Fibroblast of lung (primary cell): ENCODE data around the gene CNKSR3. TPM values are rescaled to one million over a fixed set of nuclear protein-coding genes. Genes with fewer than 3 reads are reported as not detected.

Source experiments
- DNase-seq, 2 donors: peaks; one replicate each; pipeline versions ENCODE4 v3.0.0 to v3.0.0-alpha.2; 2010; ENCODE audit warnings: low read depth in 2 of 2
- H2AFZ ChIP-seq: 2 replicates; pipeline ENCODE4 v1.5.1; 2012; ENCODE audit warnings: low read length, control low read depth, inconsistent platforms
- H3K27ac ChIP-seq: 2 replicates; pipeline ENCODE4 v1.5.1; 2011; ENCODE audit warnings: low read length, control low read depth; ENCODE audit not compliant: insufficient read depth
- H3K27me3 ChIP-seq: 2 replicates; pipeline ENCODE4 v1.5.1; 2011; ENCODE audit warnings: mild to moderate bottlenecking, low read length; ENCODE audit not compliant: control insufficient read depth, insufficient read depth
- H3K36me3 ChIP-seq: 2 replicates; pipeline ENCODE4 v1.5.1; 2011; ENCODE audit warnings: low read length; ENCODE audit not compliant: control insufficient read depth, insufficient read depth
- H3K4me1 ChIP-seq: 2 replicates; pipeline ENCODE4 v1.5.1; 2011; ENCODE audit warnings: low read length; ENCODE audit not compliant: control insufficient read depth, insufficient read depth; ENCODE audit errors: extremely low read depth
- H3K4me2 ChIP-seq: 2 replicates; pipeline ENCODE4 v1.5.1; 2011; ENCODE audit warnings: low read length, control low read depth; ENCODE audit not compliant: insufficient read depth; ENCODE audit errors: extremely low read depth
- H3K4me3 ChIP-seq, 4 experiments: fragments of 200-600 bp in 1 of 4; sonication (generic) in 1 of 4; replicated peaks in 1 of 4; 2 replicates each; pipeline ENCODE4 v1.5.1; 2011 to 2016; ENCODE audit warnings: low read length in 4 of 4, low read depth in 3 of 4, mild to moderate bottlenecking in 3 of 4, control low read depth in 2 of 4, inconsistent platforms in 1 of 4, mixed read lengths in 1 of 4; ENCODE audit not compliant: insufficient read depth in 1 of 4; ENCODE audit errors: control extremely low read depth in 1 of 4
- H3K79me2 ChIP-seq: 2 replicates; pipeline ENCODE4 v1.5.1; 2012; ENCODE audit warnings: mild to moderate bottlenecking, low read length, inconsistent platforms; ENCODE audit not compliant: control insufficient read depth, insufficient read depth
- H3K9ac ChIP-seq: 2 replicates; pipeline ENCODE4 v1.5.1; 2011; ENCODE audit warnings: mild to moderate bottlenecking, low read length, control low read depth; ENCODE audit not compliant: insufficient read depth
- H3K9me3 ChIP-seq: 2 replicates; pipeline ENCODE4 v1.5.1; 2012; ENCODE audit warnings: low read depth, low read length; ENCODE audit not compliant: control insufficient read depth, insufficient read depth
- H4K20me1 ChIP-seq: 2 replicates; pipeline ENCODE4 v1.5.1; 2011; ENCODE audit warnings: low read length; ENCODE audit not compliant: control insufficient read depth, insufficient read depth; ENCODE audit errors: extremely low read depth
- CTCF ChIP-seq, 2 donors: IDR thresholded peaks in 1 of 2; conservative IDR thresholded peaks in 1 of 2; 1 replicate in 1 of 2; 2 replicates in 1 of 2; pipeline ENCODE4 v1.5.1; 2011 to 2012; ENCODE audit warnings: low read length in 2 of 2, control low read depth in 1 of 2, inconsistent platforms in 1 of 2, low read depth in 1 of 2, mild to moderate bottlenecking in 1 of 2
- EZH2 ChIP-seq: IDR thresholded peaks from 2 replicates; pipeline ENCODE4 v1.5.1; 2012; ENCODE audit warnings: low read length, control low read depth, mild to moderate bottlenecking; ENCODE audit errors: missing control alignments
- polyA plus RNA-seq, 2 donors: library from polyadenylated mRNA; depleted of rRNA in 1 of 2; stranded (reverse) in 1 of 2; unstranded in 1 of 2; fragments of >200 nt; gene quantifications; 2 replicates each; pipeline ENCODE4 v1.2.1, GENCODE V29; 2011 to 2012; ENCODE audit warnings: missing spikeins in 1 of 2
- total RNA-seq: library from RNA; depleted of rRNA; stranded (reverse); fragments of >200 nt; gene quantifications from 2 replicates; pipeline ENCODE4 v1.2.1, GENCODE V29; 2014

Gene CNKSR3
- total and polyA plus RNA-seq, 2 donors (not counting 1 experiment from before 2014, with no cell fraction given): 5.5 to 14.0 TPM

- no peak overlapping the region for H3K9ac ChIP-seq
- H3K4me1 ChIP-seq: peaks cover 9% of the 10 kb centered on the region
- TF ChIP-seq CTCF (conservative IDR thresholded peaks at IDR 0.05 in 1 of 2, IDR thresholded peaks at IDR 0.05 in 1 of 2; ENCODE audit: low read depth in 1 of 2, low read length in 2 of 2) (no peak), EZH2 (no peak)
- peak overlapping the region; percentile 30 for H3K27ac ChIP-seq
- H2AFZ ChIP-seq: no peak overlapping the region
- H3K4me3 ChIP-seq: no peak overlapping the region
- H3K79me2 ChIP-seq: peaks cover 24% of the 10 kb centered on the region
- peak in 1 of 2 donors; percentile 51 for DNase-seq
- no peaks in the 10 kb centered on the region for H3K36me3 ChIP-seq
- no peaks in the 10 kb centered on the region for H3K9me3 ChIP-seq
- H4K20me1 ChIP-seq: no peaks in the 10 kb centered on the region
- no peaks in the 10 kb centered on the region for H3K27me3 ChIP-seq
- no peak overlapping the region for H3K4me2 ChIP-seq
Observed at GRCh38 chr6:154487367-154488247, 22.9 kb downstream of the CNKSR3 start.

GRCh38 chr6:154485815-154486214 lies 24.7 kb downstream of the CNKSR3 start:
- H4K20me1 ChIP-seq: no peaks in the 10 kb centered on the region
- peaks cover 9% of the 10 kb centered on the region for H3K4me1 ChIP-seq
- DNase-seq: peak in 1 of 2 donors; percentile 20
- H3K9me3 ChIP-seq: no peaks in the 10 kb centered on the region
- peaks cover 26% of the 10 kb centered on the region for H3K79me2 ChIP-seq
- H3K27me3 ChIP-seq: no peaks in the 10 kb centered on the region
- H3K4me2 ChIP-seq: no peak overlapping the region
- H3K9ac ChIP-seq: no peak overlapping the region
- H3K4me3 ChIP-seq: no peak overlapping the region
- H3K27ac ChIP-seq: no peak overlapping the region
- no peaks in the 10 kb centered on the region for H3K36me3 ChIP-seq
- no peak overlapping the region for H2AFZ ChIP-seq
- TF ChIP-seq CTCF (conservative IDR thresholded peaks at IDR 0.05 in 1 of 2, IDR thresholded peaks at IDR 0.05 in 1 of 2; ENCODE audit: low read depth in 1 of 2, low read length in 2 of 2): no peak
- TF ChIP-seq EZH2: no peak

- Histone ChIP-seq H3K9ac (no peak overlapping the region), H3K4me2 (no peak overlapping the region), H3K4me3 (no peak overlapping the region), H3K79me2 (peaks cover 28% of the 10 kb centered on the region), H4K20me1 (no peaks in the 10 kb centered on the region), H3K4me1 (peaks cover 11% of the 10 kb centered on the region), H3K27me3 (no peaks in the 10 kb centered on the region), H3K27ac (no peak overlapping the region), H3K36me3 (no peaks in the 10 kb centered on the region), H2AFZ (no peak overlapping the region), H3K9me3 (no peaks in the 10 kb centered on the region)
- DNase-seq: peak in 1 of 2 donors; percentile 29
- no peak for TF ChIP-seq CTCF (conservative IDR thresholded peaks at IDR 0.05 in 1 of 2, IDR thresholded peaks at IDR 0.05 in 1 of 2; ENCODE audit: low read depth in 1 of 2, low read length in 2 of 2)
- TF ChIP-seq EZH2: no peak
Observed at GRCh38 chr6:154484942-154485341, 25.5 kb downstream of the CNKSR3 start.
